ENCODE data around the gene ZNF622.
"Not testable (repeated sequence)": the region's sequence is repeated elsewhere in the genome, so short reads cannot be mapped to it uniquely, and the experiment has no call there.

Gene ZNF622

GRCh38 chr5:16480144-16480543 is 14.5 kb upstream of the ZNF622 start:
- no peak for DNase-seq

GRCh38 chr5:16477541-16477940 is 11.9 kb upstream of the ZNF622 start:
- DNase-seq, result no peak

DNA sequence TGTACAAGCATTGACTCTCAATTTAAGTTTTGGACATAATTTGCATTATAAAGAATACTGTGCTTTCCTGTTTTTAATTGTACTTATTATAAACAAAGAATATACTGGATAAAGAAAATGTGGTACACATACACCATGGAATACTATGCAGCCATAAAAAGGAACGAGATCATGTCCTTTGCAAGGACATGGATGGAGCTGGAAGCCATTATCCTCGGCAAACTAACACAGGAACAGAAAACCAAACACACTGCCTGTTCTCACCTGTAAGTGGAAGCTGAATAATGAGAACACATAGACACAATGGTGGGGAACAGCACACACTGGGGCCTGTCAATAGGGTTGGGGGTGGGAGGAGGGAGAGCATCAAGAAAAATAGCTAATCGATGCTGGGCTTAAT is 10.8 kb upstream of the ZNF622 start:
- not testable (repeated sequence) for DNase-seq

GRCh38 chr5:16471387-16471786 is 5.8 kb upstream of the ZNF622 start:
- DNase-seq, result no peak

DNA sequence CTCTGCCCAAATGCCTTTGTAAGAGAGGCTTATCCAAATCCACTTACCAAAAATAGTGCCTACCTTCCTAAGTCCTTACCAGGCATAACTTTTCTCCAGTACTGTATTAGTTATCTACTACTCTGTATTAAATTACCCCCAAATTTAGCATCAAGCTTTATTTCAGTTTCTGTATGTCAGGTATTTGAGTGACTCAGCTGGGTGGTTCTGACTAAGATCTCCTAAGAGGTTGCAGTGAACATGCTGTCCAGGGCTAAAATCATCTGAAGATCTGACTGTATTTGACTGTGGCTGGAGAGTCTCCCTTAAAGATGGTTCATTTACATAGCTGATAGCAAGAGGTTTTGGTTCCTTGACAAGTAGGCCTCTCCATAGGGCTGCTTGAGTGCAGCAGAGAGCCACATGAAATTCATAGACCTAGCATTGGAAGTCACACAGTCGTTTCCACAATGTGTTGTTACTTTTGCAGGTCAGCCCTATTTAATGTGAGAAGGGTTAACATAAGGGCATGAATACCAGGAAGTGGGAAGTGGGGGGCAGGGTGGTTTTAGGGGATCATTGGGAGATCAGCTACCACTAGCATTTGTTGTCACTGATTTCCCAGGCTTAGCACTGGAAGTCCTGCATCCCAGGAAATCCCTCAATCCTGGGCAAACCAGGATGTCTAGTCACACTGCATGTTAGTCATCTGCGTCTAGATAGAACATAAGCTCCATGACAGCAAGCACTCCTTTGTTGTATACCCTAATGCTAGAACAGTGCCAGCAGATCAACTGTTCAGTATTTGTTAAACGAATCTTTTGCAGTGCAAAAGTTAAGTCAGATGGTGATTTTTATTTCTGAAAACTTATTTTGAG is 2.0 kb upstream of the ZNF622 start:
- DNase-seq, result no peak

DNA sequence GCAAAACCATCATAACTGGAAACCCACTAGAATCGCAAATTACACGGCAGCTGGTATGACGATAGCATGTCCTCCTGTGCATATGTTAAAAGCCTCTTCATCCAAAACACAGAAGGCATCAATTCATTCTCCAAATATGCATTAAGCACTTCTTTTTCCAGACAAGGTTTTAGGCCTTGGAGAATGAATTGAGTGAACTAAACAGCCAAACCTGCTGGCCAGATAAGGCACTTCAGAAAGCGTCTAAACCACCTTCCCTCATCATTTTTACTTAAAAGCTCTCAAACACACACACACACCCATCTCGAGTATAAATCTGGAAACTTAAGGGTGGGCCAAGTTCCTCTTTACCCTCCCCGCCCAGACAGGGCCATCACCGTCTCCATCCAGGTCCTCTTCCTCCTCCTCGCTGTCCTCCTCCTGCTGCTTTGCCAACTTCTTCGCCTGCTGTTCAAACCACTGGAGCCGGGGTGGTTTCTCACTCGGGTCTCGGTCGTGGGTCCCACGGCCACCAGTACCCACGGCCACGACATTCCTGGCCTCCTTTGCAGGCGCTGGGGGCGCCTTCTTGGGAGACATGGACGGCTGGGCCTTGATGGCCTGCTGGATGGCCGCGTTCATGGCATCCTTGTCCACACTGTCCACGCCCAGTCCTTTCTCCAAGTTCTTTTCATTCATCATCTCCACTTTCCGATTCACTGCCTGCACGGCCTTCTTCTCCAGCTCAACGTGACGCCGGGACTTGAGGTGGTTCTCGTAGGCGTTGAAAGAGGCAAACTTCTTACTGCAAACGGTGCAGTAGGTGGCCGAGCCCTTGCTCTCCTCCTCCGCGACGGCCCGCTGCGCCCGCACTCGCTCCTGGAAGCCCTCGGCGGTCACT is 696 bp downstream of the ZNF622 start:
- no peak for DNase-seq

DNA sequence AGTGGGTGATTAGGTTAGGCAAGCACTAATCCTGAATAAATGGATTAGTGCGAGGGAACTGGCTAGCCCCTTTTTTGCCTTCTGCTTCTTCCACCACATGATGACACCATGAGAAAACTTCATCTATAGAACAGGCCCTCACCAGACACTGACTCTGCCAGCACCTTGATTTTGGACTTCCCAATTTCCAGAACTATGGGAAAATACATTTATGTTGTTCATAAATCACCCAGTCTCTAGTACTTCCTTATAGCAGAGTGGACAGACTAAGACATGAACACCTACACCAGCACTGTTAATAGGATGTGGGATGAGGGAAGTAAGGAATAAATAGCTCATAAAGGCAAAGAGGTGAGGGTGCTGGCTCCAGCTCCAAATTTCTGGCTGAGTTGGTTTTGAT is 1.4 kb downstream of the ZNF622 start:
- no peak for DNase-seq

DNA sequence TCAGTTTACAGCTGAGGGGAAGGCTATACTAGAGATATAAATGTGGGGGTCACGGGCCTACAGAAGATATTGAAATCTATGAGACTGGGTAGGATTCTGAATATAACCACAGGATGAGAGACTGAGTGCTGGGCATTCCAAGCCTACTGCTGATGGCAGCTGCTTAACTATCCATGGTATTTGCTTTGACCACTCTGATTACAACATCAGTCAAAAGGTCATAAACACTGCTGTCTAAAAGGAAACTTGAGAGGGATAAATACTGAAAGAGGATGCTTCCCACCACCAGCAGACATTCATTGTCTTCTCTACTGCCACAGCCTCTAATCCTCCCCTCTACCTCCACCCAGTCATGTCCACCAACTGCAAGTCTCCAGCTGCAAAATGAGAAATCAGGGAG is 3.8 kb downstream of the ZNF622 start:
- no peak for DNase-seq

DNA sequence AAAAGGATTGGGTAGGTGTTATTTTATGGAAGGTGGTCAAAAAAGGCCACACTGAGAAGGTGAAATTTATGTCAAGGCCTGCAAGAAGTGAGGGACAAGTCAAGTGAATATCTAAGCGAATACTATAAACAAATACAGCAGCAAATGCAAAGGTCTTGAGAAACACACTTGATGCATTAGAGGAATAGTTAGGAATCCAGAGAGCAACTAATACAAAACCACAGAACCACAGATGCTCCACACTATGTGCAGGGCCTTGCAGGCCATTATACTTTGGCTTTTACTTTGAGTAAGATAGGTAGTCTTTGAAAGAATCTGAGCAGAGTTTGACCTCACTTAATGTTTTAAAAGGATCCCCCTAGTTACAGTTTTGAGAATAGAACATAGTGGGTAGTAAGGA is 4.6 kb downstream of the ZNF622 start:
- no peak for DNase-seq

DNA sequence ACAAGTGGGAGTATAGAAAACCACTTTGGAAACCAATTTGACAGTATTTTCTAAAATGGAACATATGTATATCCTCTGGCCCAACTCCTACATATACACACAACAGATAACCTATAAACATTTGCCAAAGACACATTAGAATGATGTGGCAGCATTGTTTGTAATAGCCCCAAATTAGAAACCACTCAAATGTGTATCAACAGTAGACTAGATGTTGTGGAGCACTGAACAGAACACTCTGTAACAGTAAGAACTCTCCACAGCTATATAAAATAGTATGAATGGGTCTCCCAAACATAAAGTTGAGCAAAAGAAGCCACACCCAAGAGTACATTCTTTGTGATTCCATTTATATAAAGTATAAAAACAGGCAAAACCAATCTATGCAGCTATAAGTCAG is 6.1 kb downstream of the ZNF622 start:
- no peak for DNase-seq

GRCh38 chr5:16457853-16458252 is 7.7 kb downstream of the ZNF622 start:
- no peak for DNase-seq

DNA sequence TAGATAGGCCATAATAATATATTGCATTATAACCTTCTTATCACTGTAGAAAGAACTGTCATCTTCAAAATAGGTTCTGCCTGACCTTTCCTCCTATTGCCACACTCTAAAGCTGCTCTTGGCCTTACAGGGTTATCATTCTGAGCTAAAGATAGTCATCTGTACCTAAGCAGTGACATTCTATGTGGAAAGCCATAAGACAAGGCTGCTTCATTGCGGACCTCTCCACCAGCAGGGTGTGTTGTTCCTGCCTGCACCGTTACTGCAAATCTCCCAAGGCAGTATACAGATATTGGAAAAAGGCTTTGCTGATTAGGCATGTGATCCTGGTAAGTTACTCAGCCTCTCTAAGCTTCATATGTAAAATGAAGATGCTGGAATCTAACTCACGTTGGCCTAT is 8.1 kb downstream of the ZNF622 start:
- no peak for DNase-seq

DNA sequence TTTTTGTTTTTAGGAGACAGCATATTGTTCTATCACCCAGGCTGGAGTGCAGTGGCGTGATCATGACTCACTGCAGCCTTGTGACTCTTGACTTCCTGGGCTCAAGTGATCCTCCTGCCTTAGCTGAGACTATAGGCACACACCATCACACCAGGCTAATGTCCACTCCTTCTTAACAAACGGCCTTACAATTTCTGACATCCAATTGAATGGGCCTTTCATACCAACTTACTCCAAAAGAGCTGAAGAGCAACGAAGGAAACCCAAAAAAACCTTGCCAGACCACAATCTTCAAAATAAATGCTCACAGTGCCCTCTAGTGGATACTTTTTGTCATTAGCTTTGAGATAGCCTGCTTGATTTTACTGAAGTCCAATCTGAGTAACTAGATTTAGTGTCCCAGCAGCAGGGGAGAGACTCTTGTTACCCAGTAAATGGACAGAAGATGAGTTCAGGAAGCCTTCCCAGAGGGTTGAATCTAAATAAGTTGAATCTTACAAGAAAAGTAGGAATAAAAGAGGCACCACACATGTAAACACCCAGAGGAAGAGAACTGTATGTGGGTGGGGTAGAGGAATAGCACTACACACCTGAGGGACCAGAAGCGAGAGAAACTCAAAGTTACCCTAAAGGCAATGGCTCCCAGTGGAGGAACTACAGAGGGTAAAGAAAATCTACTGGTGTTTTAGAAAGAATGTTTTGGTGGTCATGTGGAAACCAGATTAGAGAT is 9.3 kb downstream of the ZNF622 start:
- DNase-seq, result peak; percentile 28

GRCh38 chr5:16455668-16456067 is 9.9 kb downstream of the ZNF622 start:
- no peak for DNase-seq

- DNase-seq, result no peak
Measured at GRCh38 chr5:16454686-16455085, 10.9 kb downstream of the ZNF622 start.

DNA sequence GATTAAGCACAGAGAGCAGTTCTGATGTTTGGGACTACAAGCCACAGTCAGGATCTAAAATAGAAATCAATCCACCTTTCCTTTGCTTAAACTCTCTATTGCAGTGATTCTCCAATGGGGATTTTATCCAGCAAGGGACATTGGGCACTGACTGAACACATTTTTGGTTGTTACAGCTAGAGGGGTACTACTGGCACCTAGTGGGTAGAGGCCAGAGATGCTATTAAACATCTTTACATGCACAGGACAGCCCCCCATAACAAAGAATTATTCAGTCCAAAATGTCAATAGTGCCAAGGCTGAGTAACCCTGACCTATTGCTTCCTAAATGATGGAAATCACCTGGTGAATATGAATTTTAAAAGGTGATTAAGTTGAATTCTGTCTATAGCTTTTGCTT is 12.0 kb downstream of the ZNF622 start:
- DNase-seq, result no peak

- DNase-seq, result no peak
Measured at GRCh38 chr5:16450163-16450562, 15.4 kb downstream of the ZNF622 start.

GRCh38 chr5:16446993-16447392 is 18.6 kb downstream of the ZNF622 start:
- DNase-seq, result no peak

GRCh38 chr5:16437977-16438376 is 27.6 kb downstream of the ZNF622 start:
- DNase-seq, result no peak

- not testable (repeated sequence) for DNase-seq
Measured at GRCh38 chr5:16436065-16436682, 29.4 kb downstream of the ZNF622 start.

DNA sequence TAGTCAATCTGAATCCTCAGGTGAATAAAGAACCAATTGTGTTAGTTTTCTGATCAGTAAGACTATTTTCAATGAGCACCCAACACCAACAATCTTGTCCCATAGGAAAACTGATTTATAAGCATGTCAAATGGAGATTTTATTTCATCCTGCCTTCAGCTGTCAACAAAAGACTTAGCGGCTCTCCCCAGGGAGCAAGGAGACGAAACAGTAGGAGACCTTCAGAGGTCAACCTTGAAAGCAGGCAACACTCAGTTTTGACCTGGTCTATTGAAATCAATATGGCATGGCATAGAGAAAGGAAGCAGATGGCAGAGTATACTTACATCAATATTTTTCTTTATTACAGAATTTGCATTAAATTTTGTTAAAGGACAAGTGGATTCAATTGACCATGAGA is 34.1 kb downstream of the ZNF622 start:
- no peak for DNase-seq

DNA sequence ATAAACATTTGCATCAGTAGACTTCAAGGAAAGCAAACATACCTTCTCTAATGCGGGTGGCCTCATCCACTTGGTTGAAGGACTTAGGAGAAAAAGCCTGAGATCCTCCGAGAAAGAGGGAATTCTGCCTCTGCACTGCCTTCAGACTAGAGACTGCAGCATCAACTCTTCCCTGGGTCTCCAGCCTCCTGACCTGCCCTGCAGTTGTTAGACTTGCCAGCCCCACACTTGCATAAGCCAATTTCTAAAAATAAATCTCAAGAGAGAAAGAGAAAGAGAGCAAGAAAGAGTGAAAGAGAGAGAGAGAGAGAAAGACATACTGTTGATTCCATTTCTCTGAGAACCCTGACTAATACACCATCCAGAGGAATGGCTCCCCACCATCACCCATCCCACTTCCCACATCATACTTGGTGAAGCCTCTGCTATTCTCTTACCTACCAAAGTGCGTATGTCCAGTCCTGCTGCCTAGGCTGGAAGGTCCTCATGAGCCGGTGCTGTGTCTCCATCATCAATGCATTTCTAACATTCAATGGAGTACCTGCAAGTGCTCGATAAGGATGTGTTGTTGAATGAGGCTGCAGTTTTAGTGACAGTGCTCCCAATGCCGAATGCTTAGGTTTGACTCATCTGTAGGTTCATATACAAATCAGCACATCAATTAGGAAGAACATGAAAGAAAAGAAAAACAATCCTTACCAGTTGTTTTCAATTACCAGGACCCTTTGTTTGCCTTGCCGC is 35.1 kb downstream of the ZNF622 start:
- no peak for DNase-seq

Data from stimulated activated CD8-positive, alpha-beta memory T cell treated with anti-CD3 and anti-CD28 coated beads, Interleukin-4, amount 100 ng/mL, for 48 hours (primary cell).